ENCODE measurements around the gene ULK1.
"Not testable (repeated sequence)": the region's sequence is repeated elsewhere in the genome, so short reads cannot be mapped to it uniquely, and the experiment has no call there.

Gene ULK1

GRCh38 chr12:131954460-131954859 is 60.0 kb downstream of the ULK1 start:
- CTCF ChIA-PET = interaction anchor here (0.6 to 0.7 kb wide), 2 partner anchors 12 to 460 kb away, joined by 3 read pairs; no protein-coding TSS in a partner anchor
- H3K9me3 ChIP-seq (ENCODE audit: control insufficient read depth, insufficient read depth, low read depth, low read length); H3K4me3 ChIP-seq (ENCODE audit: low read depth, low read length); H3K36me3 ChIP-seq (ENCODE audit: control insufficient read depth in 2 of 2, insufficient read depth in 1 of 2, low read length in 2 of 2); H3K27ac ChIP-seq (ENCODE audit: extremely low read depth, low read depth, low read length); POLR2A ChIA-PET: not testable (repeated sequence)
- TF ChIP-seq ZNF362 (tag by site-specific recombination; IDR thresholded peaks at IDR 0.05) (peak; percentile 45; the same call in 1 of the 2 replicates), KLF7 (tag by site-specific recombination; IDR thresholded peaks at IDR 0.05; ENCODE audit: borderline replicate concordance) (0 out of 2 replicates have a peak, but pooled peaks have one; percentile 33)
- peaks cover 19% of the 10 kb centered on the region for H3K4me1 ChIP-seq (ENCODE audit: control insufficient read depth, insufficient read depth, low read length)

- Histone ChIP-seq H3K27ac (ENCODE audit: extremely low read depth, low read depth, low read length) (no peak overlapping the region), H3K9me3 (ENCODE audit: control insufficient read depth, insufficient read depth, low read depth, low read length) (no peaks in the 10 kb centered on the region), H3K4me3 (ENCODE audit: low read depth, low read length) (no peak overlapping the region), H3K36me3 (ENCODE audit: control insufficient read depth in 2 of 2, insufficient read depth in 1 of 2, low read length in 2 of 2) (peaks cover 5 to 14% of the 10 kb centered on the region in 2 experiments; a peak in 2 of 3 replicates), H3K4me1 (ENCODE audit: control insufficient read depth, insufficient read depth, low read length) (peaks cover 19% of the 10 kb centered on the region)
- ChIA-PET POLR2A (interaction anchor here (1.1 kb wide), 2 partner anchors 9 to 29 kb away, joined by 3 read pairs; partner anchors contain the start of gene EP400), CTCF (interaction anchor here (0.9 kb wide), 1 partner anchor 9 kb away, joined by 4 read pairs; no protein-coding TSS in a partner anchor)
- TF ChIP-seq KLF9 (tag by site-specific recombination; IDR thresholded peaks at IDR 0.05; ENCODE audit: low read depth) = no peak
- no peak for TF ChIP-seq ZNF624 (tag by site-specific recombination; IDR thresholded peaks at IDR 0.05)
- TF ChIP-seq MYNN (tag by site-specific recombination; IDR thresholded peaks at IDR 0.05; ENCODE audit: borderline replicate concordance) = no peak
- TF ChIP-seq ZNF2 (tag by site-specific recombination; IDR thresholded peaks at IDR 0.05) = no peak
- no peak for TF ChIP-seq ZBTB44 (tag by site-specific recombination; IDR thresholded peaks at IDR 0.05)
- no peak for TF ChIP-seq CTCF (tag by site-specific recombination; IDR thresholded peaks at IDR 0.05)
Measured at GRCh38 chr12:131959116-131959515, 64.7 kb downstream of the ULK1 start.

- ChIA-PET CTCF (interaction anchor here (0.6 to 0.9 kb wide), 2 partner anchors 9 to 206 kb away, joined by 3 to 4 read pairs; no protein-coding TSS in a partner anchor), POLR2A (interaction anchor here (1.1 kb wide), 2 partner anchors 10 to 30 kb away, joined by 3 read pairs; partner anchors contain the start of gene EP400)
- TF ChIP-seq ZNF354C (tag by site-specific recombination; IDR thresholded peaks at IDR 0.05; ENCODE audit: borderline replicate concordance, low read depth) (no peak), ZNF132 (tag by site-specific recombination; IDR thresholded peaks at IDR 0.05; ENCODE audit: borderline replicate concordance) (no peak), ZIC2 (tag by site-specific recombination; IDR thresholded peaks at IDR 0.05) (peak; percentile 45), EGR2 (tag by site-specific recombination; IDR thresholded peaks at IDR 0.05; ENCODE audit: low read depth) (peak; percentile 86), IKZF3 (tag by site-specific recombination; IDR thresholded peaks at IDR 0.05) (no peak), HOXD13 (CRISPR knock-in tag; IDR thresholded peaks at IDR 0.05; ENCODE audit: borderline replicate concordance) (no peak), ZFHX2 (tag by site-specific recombination; conservative IDR thresholded peaks at IDR 0.05) (peak; percentile 86)
- H3K4me1 ChIP-seq (ENCODE audit: control insufficient read depth, insufficient read depth, low read length) = peaks cover 19% of the 10 kb centered on the region
- H3K4me3 ChIP-seq (ENCODE audit: low read depth, low read length) = no peak overlapping the region
- no peaks in the 10 kb centered on the region for H3K9me3 ChIP-seq (ENCODE audit: control insufficient read depth, insufficient read depth, low read depth, low read length)
- no peak overlapping the region for H3K27ac ChIP-seq (ENCODE audit: extremely low read depth, low read depth, low read length)
- peaks cover 5 to 14% of the 10 kb centered on the region in 2 experiments; a peak in 2 of 3 replicates for H3K36me3 ChIP-seq (ENCODE audit: control insufficient read depth in 2 of 2, insufficient read depth in 1 of 2, low read length in 2 of 2)
Measured at GRCh38 chr12:131959641-131960589, 65.5 kb downstream of the ULK1 start.

GRCh38 chr12:131960590-131961325 is 66.3 kb downstream of the ULK1 start:
- H3K27ac ChIP-seq (ENCODE audit: extremely low read depth, low read depth, low read length); POLR2A ChIA-PET; H3K9me3 ChIP-seq (ENCODE audit: control insufficient read depth, insufficient read depth, low read depth, low read length); CTCF ChIA-PET; H3K4me3 ChIP-seq (ENCODE audit: low read depth, low read length): not testable (repeated sequence)
- H3K4me1 ChIP-seq (ENCODE audit: control insufficient read depth, insufficient read depth, low read length) = peaks cover 19% of the 10 kb centered on the region
- H3K36me3 ChIP-seq (ENCODE audit: control insufficient read depth in 2 of 2, insufficient read depth in 1 of 2, low read length in 2 of 2) = peaks cover 5 to 14% of the 10 kb centered on the region in 2 experiments; a peak in 2 of 3 replicates

GRCh38 chr12:131961328-131961727 is 66.9 kb downstream of the ULK1 start:
- peaks cover 5 to 14% of the 10 kb centered on the region in 2 experiments; a peak in 2 of 3 replicates for H3K36me3 ChIP-seq (ENCODE audit: control insufficient read depth in 2 of 2, insufficient read depth in 1 of 2, low read length in 2 of 2)
- H3K27ac ChIP-seq (ENCODE audit: extremely low read depth, low read depth, low read length); CTCF ChIA-PET; POLR2A ChIA-PET; H3K4me3 ChIP-seq (ENCODE audit: low read depth, low read length); H3K9me3 ChIP-seq (ENCODE audit: control insufficient read depth, insufficient read depth, low read depth, low read length): not testable (repeated sequence)
- H3K4me1 ChIP-seq (ENCODE audit: control insufficient read depth, insufficient read depth, low read length) = peaks cover 13% of the 10 kb centered on the region
